ENCODE measurements around the gene ATG4B. TPM values are rescaled to one million over a fixed set of nuclear protein-coding genes. Genes with fewer than 3 reads are reported as not detected.
A peak's percentile ranks its signal among the peaks of the same experiment; 100 is the strongest.
"Not testable (repeated sequence)": the region's sequence is repeated elsewhere in the genome, so short reads cannot be mapped to it uniquely, and the experiment has no call there.

Gene ATG4B
- 53.3 TPM for polyA plus RNA-seq (2013, experiment 1 of 2)
- 63.5 TPM for polyA plus RNA-seq (2013, experiment 2 of 2)

- no peaks in the 10 kb centered on the region for H3K27me3 ChIP-seq (ENCODE audit: insufficient read depth, low read length)
- H3K36me3 ChIP-seq (ENCODE audit: insufficient read depth, low read length): peaks cover 43% of the 10 kb centered on the region
- H3K27ac ChIP-seq (ENCODE audit: low read depth, low read length): peak within 1 kb of the TSS; percentile 100
- H3K9ac ChIP-seq (ENCODE audit: low read depth, low read length): peak within 1 kb of the TSS; percentile 100
- peak within 1 kb of the TSS; percentile 100 for H3K4me3 ChIP-seq (ENCODE audit: low read length)
- under 1% methylated on average over 123 of the region's 123 CpGs for WGBS
- peaks cover 12% of the 10 kb centered on the region for H3K9me3 ChIP-seq (ENCODE audit: insufficient read depth, low read depth, low read length)
- H3K4me1 ChIP-seq (ENCODE audit: insufficient read depth, low read length): peaks cover 3% of the 10 kb centered on the region; the same call in 1 of the 2 replicates
Measured at GRCh38 chr2:241637018-241637794, at the start of gene ATG4B, which contains the start of gene THAP4. ATG4B (plus strand) TSS chr2:241637693; CDS start chr2:241637715, 22 bp downstream. THAP4 (minus strand) TSS chr2:241637158; CDS start chr2:241637017, 141 bp downstream.

- 86% methylated on average over 17 of the region's 17 CpGs for WGBS
Measured at GRCh38 chr2:241589863-241590262, 47.6 kb upstream of the ATG4B start.

GRCh38 chr2:241590496-241591455 is 46.7 kb upstream of the ATG4B start:
- H3K4me3 ChIP-seq (ENCODE audit: low read length); H3K4me1 ChIP-seq (ENCODE audit: insufficient read depth, low read length); H3K9ac ChIP-seq (ENCODE audit: low read depth, low read length); H3K27ac ChIP-seq (ENCODE audit: low read depth, low read length); H3K27me3 ChIP-seq (ENCODE audit: insufficient read depth, low read length): not testable (repeated sequence)
- H3K36me3 ChIP-seq (ENCODE audit: insufficient read depth, low read length): peaks cover 23% of the 10 kb centered on the region
- peaks cover 28% of the 10 kb centered on the region for H3K9me3 ChIP-seq (ENCODE audit: insufficient read depth, low read depth, low read length)
- 88% methylated on average over 31 of the region's 33 CpGs for WGBS

More at GRCh38 chr2:241589863-241590262, 47.6 kb upstream of the ATG4B start:
- not testable (repeated sequence) for H3K27ac ChIP-seq (ENCODE audit: low read depth, low read length); H3K27me3 ChIP-seq (ENCODE audit: insufficient read depth, low read length); H3K9ac ChIP-seq (ENCODE audit: low read depth, low read length); H3K4me3 ChIP-seq (ENCODE audit: low read length); H3K4me1 ChIP-seq (ENCODE audit: insufficient read depth, low read length)
- H3K36me3 ChIP-seq (ENCODE audit: insufficient read depth, low read length): peaks cover 23% of the 10 kb centered on the region
- H3K9me3 ChIP-seq (ENCODE audit: insufficient read depth, low read depth, low read length): peaks cover 28% of the 10 kb centered on the region

GRCh38 chr2:241592126-241592845 is 45.2 kb upstream of the ATG4B start:
- Histone ChIP-seq H3K4me1 (ENCODE audit: insufficient read depth, low read length) (no peaks in the 10 kb centered on the region; the same call in 1 of the 2 replicates), H3K27ac (ENCODE audit: low read depth, low read length) (no peak overlapping the region), H3K27me3 (ENCODE audit: insufficient read depth, low read length) (no peaks in the 10 kb centered on the region), H3K9me3 (ENCODE audit: insufficient read depth, low read depth, low read length) (peaks cover 15% of the 10 kb centered on the region), H3K36me3 (ENCODE audit: insufficient read depth, low read length) (peaks cover 13% of the 10 kb centered on the region), H3K9ac (ENCODE audit: low read depth, low read length) (no peak overlapping the region), H3K4me3 (ENCODE audit: low read length) (no peak overlapping the region)
- 95% methylated on average over 18 of the region's 18 CpGs for WGBS

- no peaks in the 10 kb centered on the region; the same call in 1 of the 2 replicates for H3K4me1 ChIP-seq (ENCODE audit: insufficient read depth, low read length)
- no peak overlapping the region for H3K9ac ChIP-seq (ENCODE audit: low read depth, low read length)
- peaks cover 7% of the 10 kb centered on the region; the same call in 1 of the 2 replicates for H3K9me3 ChIP-seq (ENCODE audit: insufficient read depth, low read depth, low read length)
- H3K27ac ChIP-seq (ENCODE audit: low read depth, low read length): no peak overlapping the region
- WGBS: 93% methylated on average over 16 of the region's 16 CpGs
- no peaks in the 10 kb centered on the region for H3K27me3 ChIP-seq (ENCODE audit: insufficient read depth, low read length)
- no peak overlapping the region for H3K4me3 ChIP-seq (ENCODE audit: low read length)
- H3K36me3 ChIP-seq (ENCODE audit: insufficient read depth, low read length): peaks cover 8% of the 10 kb centered on the region
Measured at GRCh38 chr2:241593271-241593670, 44.2 kb upstream of the ATG4B start.

- Histone ChIP-seq H3K9ac (ENCODE audit: low read depth, low read length) (no peak overlapping the region), H3K27me3 (ENCODE audit: insufficient read depth, low read length) (no peaks in the 10 kb centered on the region), H3K36me3 (ENCODE audit: insufficient read depth, low read length) (peaks cover 12% of the 10 kb centered on the region), H3K9me3 (ENCODE audit: insufficient read depth, low read depth, low read length) (no peaks in the 10 kb centered on the region), H3K4me1 (ENCODE audit: insufficient read depth, low read length) (no peaks in the 10 kb centered on the region), H3K27ac (ENCODE audit: low read depth, low read length) (no peak overlapping the region), H3K4me3 (ENCODE audit: low read length) (no peak overlapping the region)
- WGBS: 95% methylated on average over 15 of the region's 15 CpGs
Measured at GRCh38 chr2:241595600-241596140, 41.8 kb upstream of the ATG4B start.

GRCh38 chr2:241597561-241597960 is 39.9 kb upstream of the ATG4B start:
- Histone ChIP-seq H3K4me3 (ENCODE audit: low read length) (no peak overlapping the region), H3K36me3 (ENCODE audit: insufficient read depth, low read length) (peaks cover 25% of the 10 kb centered on the region), H3K9ac (ENCODE audit: low read depth, low read length) (no peak overlapping the region), H3K27me3 (ENCODE audit: insufficient read depth, low read length) (no peaks in the 10 kb centered on the region), H3K27ac (ENCODE audit: low read depth, low read length) (no peak overlapping the region), H3K4me1 (ENCODE audit: insufficient read depth, low read length) (no peaks in the 10 kb centered on the region), H3K9me3 (ENCODE audit: insufficient read depth, low read depth, low read length) (no peaks in the 10 kb centered on the region)
- WGBS: 96% methylated on average over 6 of the region's 6 CpGs

GRCh38 chr2:241598061-241598460 is 39.4 kb upstream of the ATG4B start:
- WGBS: 84% methylated on average over 5 of the region's 5 CpGs
- no peak overlapping the region for H3K4me3 ChIP-seq (ENCODE audit: low read length)
- H3K36me3 ChIP-seq (ENCODE audit: insufficient read depth, low read length): peaks cover 30% of the 10 kb centered on the region
- H3K27me3 ChIP-seq (ENCODE audit: insufficient read depth, low read length): no peaks in the 10 kb centered on the region
- no peaks in the 10 kb centered on the region for H3K4me1 ChIP-seq (ENCODE audit: insufficient read depth, low read length)
- no peak overlapping the region for H3K27ac ChIP-seq (ENCODE audit: low read depth, low read length)
- no peak overlapping the region for H3K9ac ChIP-seq (ENCODE audit: low read depth, low read length)
- no peaks in the 10 kb centered on the region for H3K9me3 ChIP-seq (ENCODE audit: insufficient read depth, low read depth, low read length)

- Histone ChIP-seq H3K4me1 (ENCODE audit: insufficient read depth, low read length) (no peaks in the 10 kb centered on the region), H3K9ac (ENCODE audit: low read depth, low read length) (no peak overlapping the region), H3K27ac (ENCODE audit: low read depth, low read length) (no peak overlapping the region), H3K9me3 (ENCODE audit: insufficient read depth, low read depth, low read length) (no peaks in the 10 kb centered on the region), H3K4me3 (ENCODE audit: low read length) (no peak overlapping the region), H3K36me3 (ENCODE audit: insufficient read depth, low read length) (peaks cover 30% of the 10 kb centered on the region), H3K27me3 (ENCODE audit: insufficient read depth, low read length) (no peaks in the 10 kb centered on the region)
- 88% methylated on average over 1 of the region's 1 CpG for WGBS
Measured at GRCh38 chr2:241598487-241598886, 39.0 kb upstream of the ATG4B start.

- WGBS: 94% methylated on average over 6 of the region's 6 CpGs
- no peaks in the 10 kb centered on the region for H3K4me1 ChIP-seq (ENCODE audit: insufficient read depth, low read length)
Measured at GRCh38 chr2:241599615-241600014, 37.9 kb upstream of the ATG4B start.

More at GRCh38 chr2:241599615-241600014, 37.9 kb upstream of the ATG4B start:
- H3K9me3 ChIP-seq (ENCODE audit: insufficient read depth, low read depth, low read length): no peaks in the 10 kb centered on the region
- H3K9ac ChIP-seq (ENCODE audit: low read depth, low read length): no peak overlapping the region
- H3K4me3 ChIP-seq (ENCODE audit: low read length): no peak overlapping the region
- no peaks in the 10 kb centered on the region for H3K27me3 ChIP-seq (ENCODE audit: insufficient read depth, low read length)
- H3K27ac ChIP-seq (ENCODE audit: low read depth, low read length): no peak overlapping the region
- peaks cover 30% of the 10 kb centered on the region for H3K36me3 ChIP-seq (ENCODE audit: insufficient read depth, low read length)
